PC-3 (cell line): ENCODE data around the gene NPTX1. TPM values are rescaled to one million over a fixed set of nuclear protein-coding genes. Genes with fewer than 3 reads are reported as not detected.

Experiments used
- ATAC-seq: fragments of 200-7000 bp; cut with Tn5 transposase; 2 replicates; pipeline ENCODE4 v1.9.1; 2020; ENCODE audit warnings: mild to moderate bottlenecking, moderate library complexity
- BruUV-seq: library from RNA; stranded (reverse); fragments of 400-500 nt; replicated peaks from 2 replicates; lab custom pipeline; 2021; lab: Mats Ljungman, UMichigan
- CTCF ChIA-PET: fragments of 300-600 bp; sonication (Branson Sonifier 250); formaldehyde crosslinking; loops from one replicate; lab custom pipeline; 2022; ENCODE audit warnings: antibody characterized with exemption; lab: Charles Lee
- POLR2A ChIA-PET: fragments of 300-600 bp; sonication (Branson Sonifier 250); formaldehyde crosslinking; loops from one replicate; lab custom pipeline; 2022; ENCODE audit warnings: antibody characterized with exemption; ENCODE audit not compliant: unreplicated experiment; lab: Charles Lee
- DNase-seq: peaks from one replicate; pipeline ENCODE4 v3.0.0-alpha.2; 2015
- H2AFZ ChIP-seq: fragments of 300-600 bp; sonication (generic); 2 replicates; pipeline ENCODE4 v1.6.0; 2016; ENCODE audit warnings: antibody characterized with exemption, low read length
- H3F3A ChIP-seq: fragments of 300-600 bp; sonication (generic); one replicate; pipeline ENCODE4 v1.6.0; 2017; ENCODE audit warnings: antibody characterized with exemption, low read length, control low read depth, mild to moderate bottlenecking; ENCODE audit not compliant: unreplicated experiment
- H3K27ac ChIP-seq: fragments of 300-600 bp; sonication (generic); 2 replicates; pipeline ENCODE4 v1.5.1; 2016; ENCODE audit warnings: mild to moderate bottlenecking, low read length
- H3K27me3 ChIP-seq: fragments of 300-600 bp; sonication (generic); 2 replicates; pipeline ENCODE4 v1.6.1; 2016; ENCODE audit warnings: low read length, mixed read lengths
- H3K36me3 ChIP-seq: fragments of 300-600 bp; sonication (generic); 2 replicates; pipeline ENCODE4 v1.6.1; 2016; ENCODE audit warnings: low read depth, mixed run types, low read length, mixed read lengths
- H3K4me1 ChIP-seq: fragments of 300-600 bp; sonication (generic); 2 replicates; pipeline ENCODE4 v1.5.1; 2016; ENCODE audit warnings: low read length; ENCODE audit not compliant: insufficient read depth
- H3K4me2 ChIP-seq: fragments of 300-600 bp; sonication (generic); 2 replicates; pipeline ENCODE4 v1.6.0; 2016; ENCODE audit warnings: low read length
- H3K4me3 ChIP-seq: fragments of 300-600 bp; sonication (generic); 2 replicates; pipeline ENCODE4 v1.5.1; 2016; ENCODE audit warnings: mild to moderate bottlenecking, low read length, mixed read lengths
- H3K79me2 ChIP-seq: fragments of 300-600 bp; sonication (generic); 2 replicates; pipeline ENCODE4 v1.6.1; 2017; ENCODE audit warnings: low read length, mixed read lengths
- H3K9ac ChIP-seq: fragments of 300-600 bp; sonication (generic); 2 replicates; pipeline ENCODE4 v1.6.0; 2016; ENCODE audit warnings: mild to moderate bottlenecking, low read length
- H3K9me2 ChIP-seq: fragments of 300-600 bp; sonication (generic); replicated peaks from 2 replicates; pipeline ENCODE4 v1.6.1; 2016; ENCODE audit warnings: mixed run types, low read length, mixed read lengths
- H3K9me3 ChIP-seq: fragments of 300-600 bp; sonication (generic); 2 replicates; pipeline ENCODE4 v1.6.1; 2016; ENCODE audit warnings: low read length, mixed read lengths
- H4K20me1 ChIP-seq: fragments of 300-600 bp; sonication (generic); 2 replicates; pipeline ENCODE4 v1.6.1; 2016; ENCODE audit warnings: low read length, mixed read lengths
- EZH2 ChIP-seq: fragments of 300-600 bp; sonication (generic); IDR thresholded peaks from one replicate; pipeline ENCODE4 v1.6.1; 2017; ENCODE audit warnings: antibody characterized with exemption, mild to moderate bottlenecking, low read length; ENCODE audit not compliant: unreplicated experiment
- EZH2phosphoT487 ChIP-seq: fragments of 300-600 bp; sonication (generic); IDR thresholded peaks from 2 replicates; pipeline ENCODE4 v1.6.1; 2018; ENCODE audit warnings: mild to moderate bottlenecking, antibody characterized with exemption, low read length, borderline replicate concordance
- intact Hi-C: fragments of 100-400 bp; cut with micrococcal nuclease; formaldehyde crosslinking; loops from 2 replicates; pipeline ENCODE4 v1.9.0; 2023
- total RNA-seq: library from RNA; depleted of rRNA; stranded (reverse); fragments of >200 nt; gene quantifications from 2 replicates; pipeline ENCODE4 v1.2.3, GENCODE V29; 2014
- TF ChIP-seq, protein P1 (sequence below): fragments of 300-600 bp; sonication (generic); conservative IDR thresholded peaks from 2 replicates; pipeline ENCODE4 v1.5.1; 2017; ENCODE audit warnings: antibody characterized with exemption, low read depth, mild to moderate bottlenecking, low read length

The NPTX1 gene
- total RNA-seq, 1 experiment from 2014 or later = 0.55 TPM

DNA sequence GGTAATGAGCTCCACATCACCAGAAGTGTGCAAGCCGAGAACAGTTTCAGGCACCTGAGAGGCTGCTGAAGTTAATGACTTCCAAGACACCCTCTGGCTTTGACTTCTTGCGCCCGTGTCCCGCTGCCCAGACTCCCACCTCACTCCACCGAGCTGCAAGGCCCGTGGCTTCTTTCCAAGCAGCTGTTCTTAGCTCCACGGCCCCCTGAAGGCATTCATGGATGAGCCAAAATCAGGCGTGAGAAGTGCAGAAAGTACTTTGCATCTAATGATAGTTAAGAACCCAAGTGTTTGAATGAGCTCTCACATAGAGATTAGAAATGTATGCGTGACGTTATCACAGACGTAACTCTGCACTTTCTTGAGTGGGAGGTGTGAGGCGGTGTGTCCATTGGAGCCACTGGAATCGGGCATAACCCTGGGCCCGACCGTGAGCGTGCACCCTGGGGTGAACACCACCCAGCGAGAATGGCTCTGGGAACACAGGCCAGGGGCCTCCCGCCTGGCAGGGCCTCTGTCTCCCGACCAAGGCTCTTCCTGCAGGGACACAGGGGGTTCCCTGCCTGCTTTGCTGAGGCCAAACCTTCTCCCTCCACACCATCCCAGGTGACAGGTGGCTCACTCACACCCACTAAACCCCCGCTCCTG is 11.0 kb downstream of the NPTX1 start:
- POLR2A ChIA-PET = no interaction called here
- ATAC-seq (no peak), DNase-seq (no peak)
- no peak for TF ChIP-seq EZH2
- no peak for TF ChIP-seq EZH2phosphoT487
- TF ChIP-seq, protein P1, sequence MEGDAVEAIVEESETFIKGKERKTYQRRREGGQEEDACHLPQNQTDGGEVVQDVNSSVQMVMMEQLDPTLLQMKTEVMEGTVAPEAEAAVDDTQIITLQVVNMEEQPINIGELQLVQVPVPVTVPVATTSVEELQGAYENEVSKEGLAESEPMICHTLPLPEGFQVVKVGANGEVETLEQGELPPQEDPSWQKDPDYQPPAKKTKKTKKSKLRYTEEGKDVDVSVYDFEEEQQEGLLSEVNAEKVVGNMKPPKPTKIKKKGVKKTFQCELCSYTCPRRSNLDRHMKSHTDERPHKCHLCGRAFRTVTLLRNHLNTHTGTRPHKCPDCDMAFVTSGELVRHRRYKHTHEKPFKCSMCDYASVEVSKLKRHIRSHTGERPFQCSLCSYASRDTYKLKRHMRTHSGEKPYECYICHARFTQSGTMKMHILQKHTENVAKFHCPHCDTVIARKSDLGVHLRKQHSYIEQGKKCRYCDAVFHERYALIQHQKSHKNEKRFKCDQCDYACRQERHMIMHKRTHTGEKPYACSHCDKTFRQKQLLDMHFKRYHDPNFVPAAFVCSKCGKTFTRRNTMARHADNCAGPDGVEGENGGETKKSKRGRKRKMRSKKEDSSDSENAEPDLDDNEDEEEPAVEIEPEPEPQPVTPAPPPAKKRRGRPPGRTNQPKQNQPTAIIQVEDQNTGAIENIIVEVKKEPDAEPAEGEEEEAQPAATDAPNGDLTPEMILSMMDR = no peak
- H3K27me3 ChIP-seq = peaks cover 41% of the 10 kb centered on the region
- no peak overlapping the region for H2AFZ ChIP-seq
- no peaks in the 10 kb centered on the region for H3K9me2 ChIP-seq
- intact Hi-C loops = no loop called here
- no peaks in the 10 kb centered on the region for H4K20me1 ChIP-seq
- no peak overlapping the region for H3K9ac ChIP-seq
- no peak overlapping the region for H3K4me2 ChIP-seq
- H3F3A ChIP-seq = no peaks in the 10 kb centered on the region
- BruUV-seq = no TSS peak
- no peaks in the 10 kb centered on the region for H3K79me2 ChIP-seq
- CTCF ChIA-PET = no interaction called here
- no peaks in the 10 kb centered on the region for H3K4me1 ChIP-seq
- H3K9me3 ChIP-seq = no peaks in the 10 kb centered on the region
- no peaks in the 10 kb centered on the region for H3K36me3 ChIP-seq
- no peak overlapping the region for H3K4me3 ChIP-seq
- no peak overlapping the region for H3K27ac ChIP-seq

DNA sequence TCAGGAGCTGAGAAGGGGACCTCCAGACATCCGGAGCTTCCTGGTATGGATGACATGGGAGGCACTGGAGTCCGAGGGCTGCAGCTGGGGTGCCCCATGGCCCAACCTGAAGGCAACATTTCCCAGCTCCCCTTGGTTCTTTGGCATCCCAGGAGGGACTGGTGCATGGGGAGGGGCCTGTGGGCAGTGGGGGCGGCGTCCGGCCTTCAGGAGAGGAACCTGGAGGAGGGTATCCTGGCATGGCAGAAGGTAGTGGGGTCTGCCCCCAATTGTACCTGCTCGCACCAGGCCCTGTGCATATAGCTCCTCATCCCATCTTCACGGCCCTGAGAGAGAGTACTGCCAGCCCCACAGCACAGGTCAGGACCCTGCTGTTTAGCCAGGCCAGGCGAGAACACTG is 11.9 kb downstream of the NPTX1 start:
- H3K36me3 ChIP-seq = no peaks in the 10 kb centered on the region
- BruUV-seq = no TSS peak
- H3K9me3 ChIP-seq = no peaks in the 10 kb centered on the region
- H3K27ac ChIP-seq = no peak overlapping the region
- no peaks in the 10 kb centered on the region for H3K9me2 ChIP-seq
- H3K79me2 ChIP-seq = no peaks in the 10 kb centered on the region
- ChIA-PET POLR2A (no interaction called here), CTCF (no interaction called here)
- TF ChIP-seq EZH2 (no peak), EZH2phosphoT487 (no peak)
- TF ChIP-seq, protein P1 = no peak
- H3K4me3 ChIP-seq = no peak overlapping the region
- H4K20me1 ChIP-seq = no peaks in the 10 kb centered on the region
- no peak overlapping the region for H2AFZ ChIP-seq
- H3F3A ChIP-seq = no peaks in the 10 kb centered on the region
- no peak overlapping the region for H3K4me2 ChIP-seq
- H3K27me3 ChIP-seq = peaks cover 38% of the 10 kb centered on the region
- no peaks in the 10 kb centered on the region for H3K4me1 ChIP-seq
- ATAC-seq (no peak), DNase-seq (no peak)
- intact Hi-C loops = no loop called here
- no peak overlapping the region for H3K9ac ChIP-seq

DNA sequence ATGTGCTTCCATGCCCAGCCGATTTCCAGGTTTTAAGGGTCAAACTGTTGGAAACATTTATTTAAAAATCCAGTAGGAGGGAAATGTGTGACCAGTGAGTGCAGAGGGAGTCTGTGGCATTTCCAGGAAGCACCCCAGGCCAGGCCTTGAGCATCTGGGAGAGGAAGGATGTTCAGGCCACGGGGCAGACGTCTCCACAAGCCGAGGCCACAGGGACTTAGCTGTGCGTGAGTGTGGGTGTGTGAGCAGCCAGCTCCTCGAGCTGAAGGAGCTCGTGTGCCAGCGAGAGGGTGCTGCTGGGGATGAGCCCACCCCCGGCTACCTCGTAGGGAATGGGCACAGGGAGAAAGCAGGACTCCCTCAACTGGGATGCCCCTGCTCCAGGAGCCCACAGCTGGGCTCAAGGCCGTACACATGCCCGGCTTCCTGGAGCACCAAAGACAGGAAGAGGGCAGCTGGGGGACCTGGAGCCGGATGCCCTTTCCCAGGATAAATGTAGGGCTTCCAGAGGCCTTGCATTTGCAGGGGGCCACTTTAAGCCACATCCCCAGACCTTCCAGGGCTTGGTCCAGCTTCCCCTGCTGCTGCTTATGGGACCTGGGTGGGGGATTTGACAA is 12.5 kb downstream of the NPTX1 start:
- POLR2A ChIA-PET = interaction anchor here (0.6 kb wide), 1 partner anchor 9 kb away, joined by 5 read pairs; no protein-coding TSS in a partner anchor
- CTCF ChIA-PET = no interaction called here
- no peak overlapping the region for H3K9ac ChIP-seq
- peaks cover 38% of the 10 kb centered on the region for H3K27me3 ChIP-seq
- no peaks in the 10 kb centered on the region for H3K4me1 ChIP-seq
- H3K4me3 ChIP-seq = no peak overlapping the region
- TF ChIP-seq, protein P1 = no peak
- TF ChIP-seq EZH2phosphoT487 (no peak), EZH2 (no peak)
- BruUV-seq = no TSS peak
- H3K9me3 ChIP-seq = no peaks in the 10 kb centered on the region
- no peaks in the 10 kb centered on the region for H3K36me3 ChIP-seq
- H2AFZ ChIP-seq = no peak overlapping the region
- no peak for DNase-seq
- H3K4me2 ChIP-seq = no peak overlapping the region
- H4K20me1 ChIP-seq = no peaks in the 10 kb centered on the region
- no peak for ATAC-seq
- intact Hi-C loops = no loop called here
- no peaks in the 10 kb centered on the region for H3K9me2 ChIP-seq
- no peaks in the 10 kb centered on the region for H3K79me2 ChIP-seq
- H3K27ac ChIP-seq = no peak overlapping the region
- H3F3A ChIP-seq = no peaks in the 10 kb centered on the region
